CD1c-positive myeloid dendritic cell (primary cell): ENCODE data around the gene C5AR2.
"Not testable (repeated sequence)": the region's sequence is repeated elsewhere in the genome, so short reads cannot be mapped to it uniquely, and the experiment has no call there.

Experiments
- DNase-seq: peaks from one replicate; pipeline ENCODE4 v3.0.0-alpha.2; 2016; ENCODE audit errors: extremely low spot score

C5AR2 gene

GRCh38 chr19:47386582-47386981 lies 54.6 kb downstream of the C5AR2 start:
- not testable (repeated sequence) for DNase-seq

GRCh38 chr19:47387623-47388022 lies 55.6 kb downstream of the C5AR2 start:
- DNase-seq = not testable (repeated sequence)

DNA sequence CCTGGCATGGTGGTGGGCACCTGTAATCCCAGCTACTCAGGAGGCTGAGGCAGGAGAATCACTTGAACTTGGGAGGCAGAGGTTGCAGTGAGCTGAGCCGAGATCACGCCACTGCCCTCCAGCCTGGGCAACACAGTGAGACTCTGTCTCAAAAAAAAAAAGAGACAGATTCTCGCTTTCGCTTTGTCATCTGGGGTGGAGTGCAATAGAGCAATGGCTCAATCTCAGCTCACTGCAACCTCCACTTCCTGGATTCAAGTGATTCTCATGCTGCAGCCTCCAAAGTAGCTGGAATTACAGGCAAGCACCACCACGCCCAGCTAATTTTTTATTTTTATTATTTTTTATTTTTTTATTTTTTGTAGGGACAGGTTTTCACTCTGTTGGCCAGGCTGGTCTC lies 56.7 kb downstream of the C5AR2 start:
- peak; percentile 84 for DNase-seq

DNA sequence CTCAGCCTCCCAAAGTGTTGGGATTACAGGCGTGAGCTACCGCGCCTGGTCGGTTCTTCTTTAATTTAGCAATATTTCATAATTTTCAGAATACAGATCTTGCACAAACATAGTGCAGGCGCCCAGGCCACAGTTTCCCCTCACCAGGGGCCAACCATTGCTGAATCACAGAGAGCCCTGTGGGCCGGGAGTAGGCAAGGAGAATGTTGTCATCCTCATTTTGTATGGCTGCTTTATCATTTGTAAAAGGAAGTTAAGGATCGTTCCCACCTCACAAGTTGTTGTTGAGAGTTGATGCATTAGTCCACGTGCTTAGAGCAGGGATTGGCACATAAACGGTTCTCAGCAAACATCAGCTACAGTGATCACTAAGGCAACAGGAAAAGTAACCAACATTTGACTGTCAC lies 57.2 kb downstream of the C5AR2 start:
- peak; percentile 96 for DNase-seq

GRCh38 chr19:47390533-47391488 lies 58.8 kb downstream of the C5AR2 start:
- DNase-seq = no peak

DNA sequence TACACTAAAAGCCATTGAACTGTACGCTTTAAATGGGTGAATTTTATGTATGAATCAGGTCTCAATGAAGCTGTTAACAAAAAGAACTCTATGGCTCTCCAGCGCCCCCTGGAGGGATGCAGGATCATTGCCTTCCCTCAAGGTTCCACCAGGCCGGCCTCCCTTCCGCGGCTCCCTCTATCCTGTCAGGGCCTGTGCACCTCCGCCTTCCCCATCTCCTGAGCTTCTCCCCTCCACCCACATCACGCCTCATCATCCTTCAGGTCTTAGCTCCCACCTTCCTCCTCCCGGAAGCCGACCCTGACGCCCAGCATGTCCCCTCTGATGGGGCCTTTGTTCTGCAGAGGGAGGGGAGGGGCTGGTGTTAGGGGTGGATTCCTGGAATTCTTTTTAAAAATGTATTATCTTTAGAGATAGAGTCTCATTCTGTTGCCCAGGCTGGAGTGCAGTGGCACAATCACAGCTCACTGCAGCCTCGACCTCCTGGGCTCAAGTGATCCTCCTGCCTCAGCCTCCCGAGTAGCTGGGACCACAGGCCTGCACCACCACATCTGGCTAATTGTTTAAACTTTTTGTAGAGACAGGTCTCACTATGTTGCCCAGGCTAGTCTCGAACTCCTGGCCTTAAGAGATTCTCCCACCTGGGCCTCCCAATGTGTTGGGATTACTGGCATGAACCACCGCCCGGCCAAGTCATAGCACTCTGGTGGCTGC lies 59.7 kb downstream of the C5AR2 start:
- DNase-seq = peak; percentile 91
